ENCODE results near the gene ALDH1L1. TPM values are rescaled to one million over a fixed set of nuclear protein-coding genes. Genes with fewer than 3 reads are reported as not detected.

ALDH1L1 gene
- total and polyA plus RNA-seq, 2 of the 4 experiments (the other 2 are of a cell fraction) = not detected

DNA sequence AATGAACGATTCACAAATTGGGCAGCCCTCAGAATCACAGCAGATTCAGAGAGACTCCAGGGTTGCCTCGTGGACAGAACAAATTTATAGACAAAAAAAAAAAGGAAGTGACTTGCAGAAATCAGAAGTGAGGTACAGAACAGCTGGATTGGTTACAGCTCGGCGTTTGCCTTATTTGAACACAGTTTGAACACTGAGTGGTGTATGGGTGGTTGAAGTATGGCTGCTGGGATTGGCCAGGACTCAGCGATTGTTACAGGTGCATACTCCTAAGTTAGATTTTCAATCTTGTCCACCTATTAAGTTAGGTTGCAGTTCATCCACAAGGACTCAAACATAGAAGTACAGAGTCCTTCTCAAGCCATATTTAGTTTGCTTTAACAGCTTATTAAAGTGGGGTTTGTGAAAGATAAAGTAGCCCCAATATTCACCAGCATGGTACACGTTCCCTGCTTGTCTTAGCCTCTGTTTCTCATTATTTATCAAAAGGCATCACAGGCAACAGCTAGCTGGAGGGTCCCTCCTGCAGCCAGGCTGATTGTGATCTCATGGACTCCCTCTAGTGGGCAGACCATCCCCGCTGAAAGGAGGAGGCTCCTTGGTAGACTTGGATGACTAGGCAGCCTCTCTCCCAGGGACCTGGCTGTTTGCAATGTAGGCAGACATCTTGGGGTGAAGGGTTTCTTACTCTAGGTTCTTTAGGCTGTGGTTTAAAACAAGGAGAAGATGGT is 17.6 kb upstream of the ALDH1L1 start:
- Histone ChIP-seq H3K4me2 (ENCODE audit: low read depth, low read length) (no peak overlapping the region), H3K79me1 (ENCODE audit: low read depth in 1 of 2, low read length in 2 of 2) (no peaks in the 10 kb centered on the region), H3K18ac (ENCODE audit: low read depth, low read length) (no peak overlapping the region), H3K9me3 (ENCODE audit: control insufficient read depth, insufficient read depth, low read length) (0 out of 2 replicates have a peak, but pooled peaks cover 2% of the 10 kb centered on the region), H2BK20ac (ENCODE audit: low read depth, low read length) (no peak overlapping the region), H2BK120ac (ENCODE audit: low read depth, low read length) (no peak overlapping the region), H3K56ac (ENCODE audit: extremely low read depth, insufficient read depth, low read length) (no peak overlapping the region), H3K27ac (ENCODE audit: insufficient read depth, low read length) (no peak overlapping the region), H3K27me3 (ENCODE audit: control insufficient read depth, insufficient read depth, low read length) (peaks cover 10% of the 10 kb centered on the region), H3K23ac (ENCODE audit: low read depth, low read length) (no peak overlapping the region), H4K20me1 (ENCODE audit: insufficient read depth, low read length) (no peaks in the 10 kb centered on the region), H3K9ac (ENCODE audit: low read depth, low read length) (no peak overlapping the region), H2AFZ (replicated peaks; ENCODE audit: low read length, poor library complexity) (peak overlapping the region; percentile 21), H3K4ac (ENCODE audit: low read depth, low read length) (no peak overlapping the region), H4K91ac (ENCODE audit: insufficient read depth, low read depth, low read length) (no peak overlapping the region), H3K36me3 (ENCODE audit: control insufficient read depth, insufficient read depth, low read length) (no peaks in the 10 kb centered on the region), H4K8ac (ENCODE audit: low read depth in 2 of 2, low read length in 2 of 2) (no peak overlapping the region), H2BK15ac (ENCODE audit: low read depth, low read length) (no peak overlapping the region), H3K4me3 (ENCODE audit: insufficient read depth, low read depth, low read length) (no peak overlapping the region), H3K14ac (replicated peaks; ENCODE audit: low read depth, low read length) (no peak overlapping the region), H2BK5ac (ENCODE audit: low read depth, low read length, poor library complexity, severe bottlenecking) (no peak overlapping the region), H3K9me1 (ENCODE audit: insufficient read depth, low read length) (no peaks in the 10 kb centered on the region), H2AK5ac (ENCODE audit: low read depth, low read length) (no peak overlapping the region), H3K4me1 (ENCODE audit: control insufficient read depth, insufficient read depth, low read length) (no peaks in the 10 kb centered on the region), H2AK9ac (replicated peaks; ENCODE audit: low read depth, low read length, poor library complexity) (peak overlapping the region; percentile 50), H4K5ac (ENCODE audit: low read depth, low read length) (no peak overlapping the region)
- no TSS peak for BruUV-seq (replicated peaks)
- intact Hi-C loops (cut with micrococcal nuclease) (loop anchor here (1.0 kb wide), 1 partner anchor 191 kb away; no protein-coding TSS in a partner anchor), in situ Hi-C loops (cut with MboI; ENCODE audit: low sequenced_read_pairs) (no loop called here), dilution Hi-C loops (cut with HindIII; ENCODE audit: low sequenced_read_pairs, unreplicated experiment) (no loop called here)
- ChIA-PET POLR2A (ENCODE audit: unreplicated experiment) (no interaction called here), CTCF (interaction anchor here (0.5 to 1.7 kb wide), 8 partner anchors 9 to 194 kb away, joined by 3 to 11 read pairs (median 3); no protein-coding TSS in a partner anchor)
- TF ChIP-seq SMC3 (IDR thresholded peaks at IDR 0.05; ENCODE audit: low read depth, low read length) (peak; percentile 62), RAD21 (IDR thresholded peaks at IDR 0.05; ENCODE audit: low read length) (peak; percentile 70)
- TF ChIP-seq, protein P1, sequence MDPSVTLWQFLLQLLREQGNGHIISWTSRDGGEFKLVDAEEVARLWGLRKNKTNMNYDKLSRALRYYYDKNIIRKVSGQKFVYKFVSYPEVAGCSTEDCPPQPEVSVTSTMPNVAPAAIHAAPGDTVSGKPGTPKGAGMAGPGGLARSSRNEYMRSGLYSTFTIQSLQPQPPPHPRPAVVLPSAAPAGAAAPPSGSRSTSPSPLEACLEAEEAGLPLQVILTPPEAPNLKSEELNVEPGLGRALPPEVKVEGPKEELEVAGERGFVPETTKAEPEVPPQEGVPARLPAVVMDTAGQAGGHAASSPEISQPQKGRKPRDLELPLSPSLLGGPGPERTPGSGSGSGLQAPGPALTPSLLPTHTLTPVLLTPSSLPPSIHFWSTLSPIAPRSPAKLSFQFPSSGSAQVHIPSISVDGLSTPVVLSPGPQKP (IDR thresholded peaks at IDR 0.05; ENCODE audit: borderline replicate concordance, low read depth, low read length) = no peak
- TF ChIP-seq, protein P2, sequence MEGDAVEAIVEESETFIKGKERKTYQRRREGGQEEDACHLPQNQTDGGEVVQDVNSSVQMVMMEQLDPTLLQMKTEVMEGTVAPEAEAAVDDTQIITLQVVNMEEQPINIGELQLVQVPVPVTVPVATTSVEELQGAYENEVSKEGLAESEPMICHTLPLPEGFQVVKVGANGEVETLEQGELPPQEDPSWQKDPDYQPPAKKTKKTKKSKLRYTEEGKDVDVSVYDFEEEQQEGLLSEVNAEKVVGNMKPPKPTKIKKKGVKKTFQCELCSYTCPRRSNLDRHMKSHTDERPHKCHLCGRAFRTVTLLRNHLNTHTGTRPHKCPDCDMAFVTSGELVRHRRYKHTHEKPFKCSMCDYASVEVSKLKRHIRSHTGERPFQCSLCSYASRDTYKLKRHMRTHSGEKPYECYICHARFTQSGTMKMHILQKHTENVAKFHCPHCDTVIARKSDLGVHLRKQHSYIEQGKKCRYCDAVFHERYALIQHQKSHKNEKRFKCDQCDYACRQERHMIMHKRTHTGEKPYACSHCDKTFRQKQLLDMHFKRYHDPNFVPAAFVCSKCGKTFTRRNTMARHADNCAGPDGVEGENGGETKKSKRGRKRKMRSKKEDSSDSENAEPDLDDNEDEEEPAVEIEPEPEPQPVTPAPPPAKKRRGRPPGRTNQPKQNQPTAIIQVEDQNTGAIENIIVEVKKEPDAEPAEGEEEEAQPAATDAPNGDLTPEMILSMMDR (conservative IDR thresholded peaks at IDR 0.05; ENCODE audit: low read depth, low read length) = peak; percentile 72
- 10% methylated on average over 2 of the region's 7 CpGs; no CpG with 5 or more reads in 1 of the 2 experiments for WGBS, 2 experiments (ENCODE audit: extremely low coverage in 2 of 2, insufficient read length in 1 of 2)
- ATAC-seq (ENCODE audit: low read depth) = peak; percentile 95
- DNase-seq = peak; percentile 60
